ENCODE data around the gene EVA1C. TPM values are rescaled to one million over a fixed set of nuclear protein-coding genes. Genes with fewer than 3 reads are reported as not detected.

The EVA1C gene
- total and polyA plus RNA-seq, 2 experiments from 2014 or later, result 4.6 to 6.9 TPM

GRCh38 chr21:32418146-32418545 lies 5.6 kb downstream of the EVA1C start:
- peaks cover 3% of the 10 kb centered on the region; the same call in 1 of the 2 replicates for H3K36me3 ChIP-seq (ENCODE audit: insufficient read depth)
- Mint-ChIP-seq H3K9me3 (peaks cover 15% of the 10 kb centered on the region), H3K27me3 (ENCODE audit: insufficient read depth, low read depth, poor library complexity) (peaks cover 19% of the 10 kb centered on the region), H3K27ac (no peak overlapping the region), H3K4me3 (no peak overlapping the region), H3K4me1 (peaks cover 29% of the 10 kb centered on the region), H3K36me3 (ENCODE audit: low read depth) (peaks cover 7% of the 10 kb centered on the region)
- H2AFZ ChIP-seq, result no peak overlapping the region
- 0 out of 2 replicates have a peak, but pooled peaks cover 5% of the 10 kb centered on the region for H4K20me1 ChIP-seq (replicated peaks; ENCODE audit: insufficient read depth)
- H3K27ac ChIP-seq (ENCODE audit: low read depth), result no peak overlapping the region
- TF ChIP-seq REST (IDR thresholded peaks at IDR 0.05; ENCODE audit: unreplicated experiment) (no peak), EZH2 (IDR thresholded peaks at IDR 0.05; ENCODE audit: low read depth, unreplicated experiment) (no peak), CTCF (conservative IDR thresholded peaks at IDR 0.05; ENCODE audit: low read depth in 2 of 2) (no peak), POLR2AphosphoS5 (IDR thresholded peaks at IDR 0.05; ENCODE audit: low read depth) (no peak), CREB1 (CRISPR knock-in tag; IDR thresholded peaks at IDR 0.05; ENCODE audit: low read depth) (no peak), JUNB (IDR thresholded peaks at IDR 0.05; ENCODE audit: unreplicated experiment) (no peak), ZNF114 (CRISPR knock-in tag; IDR thresholded peaks at IDR 0.05) (no peak), NANOG (IDR thresholded peaks at IDR 0.05; ENCODE audit: borderline replicate concordance) (no peak), ZNF462 (CRISPR knock-in tag; IDR thresholded peaks at IDR 0.05) (no peak), ZNF331 (CRISPR knock-in tag; IDR thresholded peaks at IDR 0.05; ENCODE audit: low read depth) (no peak), ETS1 (IDR thresholded peaks at IDR 0.05) (no peak), EZH2phosphoT487 (IDR thresholded peaks at IDR 0.05; ENCODE audit: unreplicated experiment) (no peak), STAT1 (IDR thresholded peaks at IDR 0.05; ENCODE audit: unreplicated experiment) (no peak)
- no peaks in the 10 kb centered on the region; the same call in 1 of the 2 replicates for H3K79me2 ChIP-seq (replicated peaks; ENCODE audit: insufficient read depth)
- H3K9me2 ChIP-seq (ENCODE audit: insufficient read depth), result no peaks in the 10 kb centered on the region
- H3K4me3 ChIP-seq, result no peak overlapping the region
- no peak for ATAC-seq
- peaks cover 30% of the 10 kb centered on the region for H3K4me1 ChIP-seq (ENCODE audit: insufficient read depth)
- peaks cover 29% of the 10 kb centered on the region for H3K27me3 ChIP-seq (ENCODE audit: insufficient read depth)
- no peak overlapping the region for H3K4me2 ChIP-seq
- DNase-seq (ENCODE audit: low spot score), result no peak
- H3F3A ChIP-seq (replicated peaks; ENCODE audit: low read depth), result 0 out of 2 replicates have a peak, but pooled peaks cover 7% of the 10 kb centered on the region
